H9 (cell line): ENCODE data around the gene PRRC2B. TPM values are rescaled to one million over a fixed set of nuclear protein-coding genes. Genes with fewer than 3 reads are reported as not detected.

Experiments
- DNase-seq: peaks from one replicate; pipeline ENCODE4 v3.0.0-alpha.2; 2017
- H2AFZ ChIP-seq: one replicate; pipeline ENCODE4 v1.6.1; 2013; ENCODE audit warnings: mild to moderate bottlenecking, low read length, control low read depth, moderate library complexity
- H2AK5ac ChIP-seq: 2 replicates; pipeline ENCODE4 v1.6.1; 2013; ENCODE audit warnings: low read length, control low read depth, mixed read lengths; ENCODE audit not compliant: insufficient read length
- H2BK120ac ChIP-seq: one replicate; pipeline ENCODE4 v1.6.1; 2013; ENCODE audit warnings: low read depth, mild to moderate bottlenecking, low read length, control low read depth, inconsistent platforms; ENCODE audit not compliant: poor library complexity, severe bottlenecking
- H2BK12ac ChIP-seq: 2 replicates; pipeline ENCODE4 v1.6.1; 2013; ENCODE audit warnings: low read length, control low read depth, mixed read lengths, low read depth; ENCODE audit not compliant: insufficient read length
- H2BK15ac ChIP-seq: 2 replicates; pipeline ENCODE4 v1.6.1; 2013; ENCODE audit warnings: low read depth, low read length, control low read depth
- H2BK20ac ChIP-seq: one replicate; pipeline ENCODE4 v1.6.1; 2013; ENCODE audit warnings: low read depth, mild to moderate bottlenecking, low read length, control low read depth, inconsistent platforms; ENCODE audit not compliant: poor library complexity, severe bottlenecking
- H2BK5ac ChIP-seq: 2 replicates; pipeline ENCODE4 v1.6.1; 2013; ENCODE audit warnings: low read length, control low read depth, mixed read lengths; ENCODE audit not compliant: insufficient read length
- H3K14ac ChIP-seq: 2 replicates; pipeline ENCODE4 v1.6.1; 2013; ENCODE audit warnings: low read length, control low read depth; ENCODE audit not compliant: insufficient read depth
- H3K18ac ChIP-seq: 2 replicates; pipeline ENCODE4 v1.6.1; 2013; ENCODE audit warnings: low read depth, mild to moderate bottlenecking, mixed read lengths, low read length, control low read depth; ENCODE audit not compliant: insufficient read length
- H3K23ac ChIP-seq: 2 replicates; pipeline ENCODE4 v1.6.1; 2013; ENCODE audit warnings: low read length, control low read depth, mixed read lengths, low read depth; ENCODE audit not compliant: insufficient read length
- H3K23me2 ChIP-seq: 2 replicates; pipeline ENCODE4 v1.6.1; 2013; ENCODE audit warnings: low read depth, mild to moderate bottlenecking, mixed read lengths, low read length, control low read depth; ENCODE audit not compliant: insufficient read length, poor library complexity, severe bottlenecking
- H3K27ac ChIP-seq: 2 replicates; pipeline ENCODE4 v1.5.1; 2013; ENCODE audit warnings: low read length, control low read depth, mixed read lengths, low read depth; ENCODE audit not compliant: insufficient read length
- H3K27me3 ChIP-seq: 2 replicates; pipeline ENCODE4 v1.6.1; 2013; ENCODE audit warnings: low read length, control low read depth, inconsistent platforms; ENCODE audit not compliant: insufficient read depth
- H3K4ac ChIP-seq: 2 replicates; pipeline ENCODE4 v1.6.1; 2013; ENCODE audit warnings: low read depth, mild to moderate bottlenecking, control low read depth, inconsistent platforms, low read length, moderate library complexity
- H3K4me1 ChIP-seq: 2 replicates; pipeline ENCODE4 v1.6.1; 2013; ENCODE audit warnings: low read length, control low read depth, inconsistent platforms; ENCODE audit not compliant: insufficient read depth
- H3K4me2 ChIP-seq: 2 replicates; pipeline ENCODE4 v1.6.1; 2013; ENCODE audit warnings: low read length, control low read depth, mixed read lengths; ENCODE audit not compliant: insufficient read length, insufficient read depth
- H3K56ac ChIP-seq: 2 replicates; pipeline ENCODE4 v1.6.1; 2013; ENCODE audit warnings: low read depth, mild to moderate bottlenecking, mixed read lengths, low read length, control low read depth; ENCODE audit not compliant: insufficient read length
- H3K79me1 ChIP-seq: 2 replicates; pipeline ENCODE4 v1.6.1; 2013; ENCODE audit warnings: low read depth, mild to moderate bottlenecking, moderate library complexity, low read length, control low read depth, inconsistent platforms; ENCODE audit not compliant: insufficient read depth, poor library complexity, severe bottlenecking
- H3K79me2 ChIP-seq: 2 replicates; pipeline ENCODE4 v1.6.1; 2013; ENCODE audit warnings: low read length, control low read depth, inconsistent platforms; ENCODE audit not compliant: insufficient read depth
- H3K9ac ChIP-seq: 2 replicates; pipeline ENCODE4 v1.6.1; 2013; ENCODE audit warnings: low read length, control low read depth, mixed read lengths; ENCODE audit not compliant: insufficient read length; ENCODE audit errors: extremely low read depth
- H3K9me3 ChIP-seq: one replicate; pipeline ENCODE4 v1.6.1; 2013; ENCODE audit warnings: low read depth, low read length, inconsistent platforms; ENCODE audit not compliant: control insufficient read depth
- H3T11ph ChIP-seq: one replicate; pipeline ENCODE4 v1.6.1; 2013; ENCODE audit warnings: mild to moderate bottlenecking, low read length, control low read depth, inconsistent platforms
- H4K20me1 ChIP-seq: one replicate; pipeline ENCODE4 v1.6.1; 2013; ENCODE audit not compliant: control insufficient read depth, insufficient read length, insufficient read depth
- H4K5ac ChIP-seq: 2 replicates; pipeline ENCODE4 v1.6.1; 2013; ENCODE audit warnings: low read depth, mild to moderate bottlenecking, mixed read lengths, low read length, control low read depth; ENCODE audit not compliant: insufficient read length
- H4K8ac ChIP-seq: replicated peaks from 2 replicates; pipeline ENCODE4 v1.6.1; 2013; ENCODE audit warnings: low read length, control low read depth, mixed read lengths, low read depth; ENCODE audit not compliant: insufficient read length
- H4K91ac ChIP-seq: 2 replicates; pipeline ENCODE4 v1.6.1; 2013; ENCODE audit warnings: low read depth, mild to moderate bottlenecking, moderate library complexity, mixed read lengths, low read length, control low read depth; ENCODE audit not compliant: insufficient read length
- H3K27ac Mint-ChIP-seq, 3 experiments: 2 replicates in 2 of 3; 3 replicates in 1 of 3; pipeline ENCODE4 v1.8.0; 2020 to 2021; ENCODE audit warnings: mixed read lengths in 3 of 3, mild to moderate bottlenecking in 1 of 3, moderate library complexity in 1 of 3
- H3K27me3 Mint-ChIP-seq: 2 replicates; pipeline ENCODE4 v1.8.0; 2021; ENCODE audit warnings: low read depth, mild to moderate bottlenecking, moderate library complexity, mixed read lengths
- H3K36me3 Mint-ChIP-seq, 3 experiments: 2 replicates in 2 of 3; 3 replicates in 1 of 3; pipeline ENCODE4 v1.8.0; 2020 to 2021; ENCODE audit warnings: low read depth in 3 of 3, mixed read lengths in 3 of 3; ENCODE audit not compliant: insufficient read depth in 1 of 3
- H3K4me1 Mint-ChIP-seq, 2 experiments: 2 replicates each; pipeline ENCODE4 v1.8.0; 2020; ENCODE audit warnings: mixed read lengths in 2 of 2
- H3K4me3 Mint-ChIP-seq, 2 experiments: 2 replicates in 1 of 2; 3 replicates in 1 of 2; pipeline ENCODE4 v1.8.0; 2020 to 2021; ENCODE audit warnings: mild to moderate bottlenecking in 2 of 2, mixed read lengths in 2 of 2, moderate library complexity in 1 of 2
- H3K9me3 Mint-ChIP-seq, 2 experiments: 2 replicates in 1 of 2; 3 replicates in 1 of 2; pipeline ENCODE4 v1.8.0; 2020; ENCODE audit warnings: mild to moderate bottlenecking in 2 of 2, mixed read lengths in 2 of 2, moderate library complexity in 1 of 2
- WGBS: extraction: QIAGEN DNeasy Blood & Tissue Kit; methylation state at CpG from one replicate; pipeline ENCODE4 v1.1.7; 2013; ENCODE audit warnings: missing lambda C conversion rate, low lambda C conversion rate, mixed read lengths; ENCODE audit not compliant: insufficient read length; ENCODE audit errors: extremely low coverage; 5-methylcytosine and 5-hydroxymethylcytosine counted together
- total RNA-seq: library from RNA; stranded (reverse); gene quantifications from 2 replicates; pipeline ENCODE4 v1.2.1, GENCODE V29; 2021
- TF ChIP-seq, protein P1 (sequence below): fragments of 200-600 bp; sonication (generic); conservative IDR thresholded peaks from 3 replicates; pipeline ENCODE4 v1.8.0; 2021; ENCODE audit warnings: antibody characterized with exemption, mild to moderate bottlenecking

Gene PRRC2B
- total RNA-seq, 1 experiment from 2014 or later, result 251 TPM

- 0 out of 7 replicates have a peak overlapping the region, but pooled peaks of 1 of the 3 experiments have one; percentile 70 for H3K27ac Mint-ChIP-seq
- Histone ChIP-seq H3K23ac (no peak overlapping the region), H3K4me2 (no peak overlapping the region), H2BK15ac (no peak overlapping the region), H4K20me1 (no peaks in the 10 kb centered on the region), H2AFZ (no peak overlapping the region), H2BK12ac (no peak overlapping the region), H2BK5ac (no peak overlapping the region), H2AK5ac (no peak overlapping the region), H3T11ph (no peak overlapping the region), H3K4me1 (peaks cover 4% of the 10 kb centered on the region; the same call in 1 of the 2 replicates), H2BK20ac (no peak overlapping the region), H3K27ac (no peak overlapping the region), H3K18ac (no peak overlapping the region), H3K14ac (no peak overlapping the region), H4K8ac (no peak overlapping the region), H3K27me3 (no peaks in the 10 kb centered on the region), H2BK120ac (no peak overlapping the region), H4K5ac (no peak overlapping the region), H3K23me2 (no peaks in the 10 kb centered on the region), H3K4ac (no peak overlapping the region), H3K56ac (no peak overlapping the region), H3K9ac (no peak overlapping the region), H3K9me3 (no peaks in the 10 kb centered on the region), H4K91ac (no peak overlapping the region), H3K79me1 (no peaks in the 10 kb centered on the region), H3K79me2 (no peaks in the 10 kb centered on the region)
- H3K27me3 Mint-ChIP-seq, result no peaks in the 10 kb centered on the region
- TF ChIP-seq, protein P1, sequence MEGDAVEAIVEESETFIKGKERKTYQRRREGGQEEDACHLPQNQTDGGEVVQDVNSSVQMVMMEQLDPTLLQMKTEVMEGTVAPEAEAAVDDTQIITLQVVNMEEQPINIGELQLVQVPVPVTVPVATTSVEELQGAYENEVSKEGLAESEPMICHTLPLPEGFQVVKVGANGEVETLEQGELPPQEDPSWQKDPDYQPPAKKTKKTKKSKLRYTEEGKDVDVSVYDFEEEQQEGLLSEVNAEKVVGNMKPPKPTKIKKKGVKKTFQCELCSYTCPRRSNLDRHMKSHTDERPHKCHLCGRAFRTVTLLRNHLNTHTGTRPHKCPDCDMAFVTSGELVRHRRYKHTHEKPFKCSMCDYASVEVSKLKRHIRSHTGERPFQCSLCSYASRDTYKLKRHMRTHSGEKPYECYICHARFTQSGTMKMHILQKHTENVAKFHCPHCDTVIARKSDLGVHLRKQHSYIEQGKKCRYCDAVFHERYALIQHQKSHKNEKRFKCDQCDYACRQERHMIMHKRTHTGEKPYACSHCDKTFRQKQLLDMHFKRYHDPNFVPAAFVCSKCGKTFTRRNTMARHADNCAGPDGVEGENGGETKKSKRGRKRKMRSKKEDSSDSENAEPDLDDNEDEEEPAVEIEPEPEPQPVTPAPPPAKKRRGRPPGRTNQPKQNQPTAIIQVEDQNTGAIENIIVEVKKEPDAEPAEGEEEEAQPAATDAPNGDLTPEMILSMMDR, result no peak
- H3K9me3 Mint-ChIP-seq, result no peaks in the 10 kb centered on the region
- no peak overlapping the region for H3K4me3 Mint-ChIP-seq
- no CpG with 5 or more reads among the region's 6 CpGs for WGBS
- no peak for DNase-seq
- H3K4me1 Mint-ChIP-seq, result peaks cover 22 to 30% of the 10 kb centered on the region in 2 experiments
- no peaks in the 10 kb centered on the region for H3K36me3 Mint-ChIP-seq
Measured at GRCh38 chr9:131386281-131386680, 7.6 kb upstream of the PRRC2B start.
